HepG2 (cell line): ENCODE data around the gene IL27RA. TPM values are rescaled to one million over a fixed set of nuclear protein-coding genes. Genes with fewer than 3 reads are reported as not detected.

Experiments used
- ARID4A ChIP-seq: sonication (generic); formaldehyde crosslinking; IDR thresholded peaks from 2 replicates; pipeline ENCODE4 v1.5.0; 2020; ENCODE audit warnings: mild to moderate bottlenecking, missing genetic modification reagents, borderline replicate concordance
- HOXA7 ChIP-seq: sonication (generic); formaldehyde crosslinking; IDR thresholded peaks from 2 replicates; pipeline ENCODE4 v1.8.1; 2022; ENCODE audit warnings: mild to moderate bottlenecking, missing genetic modification reagents, moderate library complexity
- RXRA ChIP-seq: sonication (generic); formaldehyde crosslinking; IDR thresholded peaks from 2 replicates; pipeline ENCODE4 v1.5.1; 2020; ENCODE audit warnings: missing genetic modification reagents
- TRIM22 ChIP-seq: fragments of 450-650 bp; IDR thresholded peaks from 2 replicates; pipeline ENCODE4 v1.6.1; 2017
- ZNF331 ChIP-seq: sonication (generic); formaldehyde crosslinking; IDR thresholded peaks from 2 replicates; pipeline ENCODE4 v1.4.0; 2020; ENCODE audit warnings: missing genetic modification reagents
- ZNF460 ChIP-seq: sonication (generic); formaldehyde crosslinking; IDR thresholded peaks from 2 replicates; pipeline ENCODE4 v1.5.1; 2020; ENCODE audit warnings: missing genetic modification reagents, mild to moderate bottlenecking, borderline replicate concordance
- polyA plus RNA-seq, 8 experiments: library from polyadenylated mRNA; depleted of rRNA in 3 of 8; stranded (reverse) in 7 of 8; unstranded in 1 of 8; fragments of >200 nt; fragmentation: Illumina TruSeq in 4 of 8; extraction: Trizol in 4 of 8; gene quantifications; 2 replicates each; pipeline versions ENCODE4 v1.2.1 to v1.2.3, GENCODE V29; 2011 to 2016; ENCODE audit warnings: low read depth in 4 of 8, missing spikeins in 1 of 8, mixed read lengths in 1 of 8; ENCODE audit not compliant: insufficient read depth in 1 of 8
- total RNA-seq, 5 experiments: library from RNA; depleted of rRNA; stranded (reverse); fragments of >200 nt; fragmentation: Illumina TruSeq; extraction: Trizol; gene quantifications; 2 replicates each; pipeline ENCODE4 v1.2.3, GENCODE V29; 2016; ENCODE audit warnings: low read depth in 1 of 5

IL27RA gene
- total and polyA plus RNA-seq, 2 of the 13 experiments (the other 11 are each of a cell fraction or from before 2014, with no cell fraction given): 3.5 to 8.1 TPM

- TF ChIP-seq ZNF460 (CRISPR knock-in tag) (no peak), RXRA (no peak), TRIM22 (no peak), ZNF331 (CRISPR knock-in tag) (no peak), ARID4A (CRISPR knock-in tag) (0 out of 2 replicates have a peak, but pooled peaks have one; percentile 4), HOXA7 (CRISPR knock-in tag) (no peak)
These were observed 59.0 kb downstream of the IL27RA start, which contains the start of gene SAMD1 (continued) for GRCh38 chr19:14090509-14091080.
